ENCODE results near the gene DGCR2. TPM values are rescaled to one million over a fixed set of nuclear protein-coding genes. Genes with fewer than 3 reads are reported as not detected.

DGCR2 gene
- polyA plus RNA-seq, 1 donor from 2014 or later, result 67.1 TPM

GRCh38 chr22:19058713-19059451 lies 63.3 kb downstream of the DGCR2 start:
- Histone ChIP-seq H3F3A (ENCODE audit: insufficient read depth, low read length, poor library complexity, severe bottlenecking) (no peaks in the 10 kb centered on the region), H4K20me1 (ENCODE audit: insufficient read depth) (no peaks in the 10 kb centered on the region), H3K79me2 (replicated peaks; ENCODE audit: insufficient read depth, low read length) (no peaks in the 10 kb centered on the region), H2AFZ (ENCODE audit: low read depth, low read length) (no peak overlapping the region), H3K9me2 (ENCODE audit: insufficient read depth, low read length) (no peaks in the 10 kb centered on the region), H3K9me3 (ENCODE audit: low read length) (no peaks in the 10 kb centered on the region), H3K36me3 (ENCODE audit: insufficient read depth, low read length) (peaks cover 3% of the 10 kb centered on the region), H3K4me2 (ENCODE audit: low read length) (no peak overlapping the region), H3K9ac (ENCODE audit: low read length) (no peak overlapping the region), H3K27me3 (ENCODE audit: insufficient read depth, low read depth, low read length) (no peaks in the 10 kb centered on the region), H3K27ac (ENCODE audit: low read length) (no peak overlapping the region), H3K4me3 (ENCODE audit: low read length) (no peak overlapping the region)
- no peak for TF ChIP-seq EZH2 (IDR thresholded peaks at IDR 0.05; ENCODE audit: borderline replicate concordance, insufficient read depth, low read length, poor library complexity, severe bottlenecking)
- no peak for TF ChIP-seq MXI1 (conservative IDR thresholded peaks at IDR 0.05; ENCODE audit: poor library complexity, severe bottlenecking)
- TF ChIP-seq POLR2AphosphoS5 (IDR thresholded peaks at IDR 0.05), result no peak
- no peak for TF ChIP-seq TAF1 (IDR thresholded peaks at IDR 0.05; ENCODE audit: low read depth)
- TF ChIP-seq CTCF (IDR thresholded peaks at IDR 0.05; ENCODE audit: poor library complexity, severe bottlenecking), result no peak
- TF ChIP-seq REST (IDR thresholded peaks at IDR 0.05; ENCODE audit: borderline replicate concordance), result no peak
- TF ChIP-seq SMC3 (conservative IDR thresholded peaks at IDR 0.05; ENCODE audit: poor library complexity), result no peak
- TF ChIP-seq EP300 (conservative IDR thresholded peaks at IDR 0.05; ENCODE audit: poor library complexity, severe bottlenecking), result no peak

- H3K9me3 ChIP-seq (ENCODE audit: low read length), result no peaks in the 10 kb centered on the region
- H3K27ac ChIP-seq (ENCODE audit: low read length), result no peak overlapping the region
- H2AFZ ChIP-seq (ENCODE audit: low read depth, low read length), result no peak overlapping the region
- H3K36me3 ChIP-seq (ENCODE audit: insufficient read depth, low read length), result peaks cover 3% of the 10 kb centered on the region
- no peaks in the 10 kb centered on the region for H3F3A ChIP-seq (ENCODE audit: insufficient read depth, low read length, poor library complexity, severe bottlenecking)
- H3K9me2 ChIP-seq (ENCODE audit: insufficient read depth, low read length), result no peaks in the 10 kb centered on the region
- H3K4me2 ChIP-seq (ENCODE audit: low read length), result no peak overlapping the region
- TF ChIP-seq MXI1 (conservative IDR thresholded peaks at IDR 0.05; ENCODE audit: poor library complexity, severe bottlenecking), result no peak
- TF ChIP-seq POLR2AphosphoS5 (IDR thresholded peaks at IDR 0.05), result no peak
- TF ChIP-seq RAD21 (conservative IDR thresholded peaks at IDR 0.05), result no peak
- no peak for TF ChIP-seq CTCF (IDR thresholded peaks at IDR 0.05; ENCODE audit: poor library complexity, severe bottlenecking)
- no peak for TF ChIP-seq SMC3 (conservative IDR thresholded peaks at IDR 0.05; ENCODE audit: poor library complexity)
- no peak for TF ChIP-seq TAF1 (IDR thresholded peaks at IDR 0.05; ENCODE audit: low read depth)
- TF ChIP-seq EZH2 (IDR thresholded peaks at IDR 0.05; ENCODE audit: borderline replicate concordance, insufficient read depth, low read length, poor library complexity, severe bottlenecking), result no peak
- no peak for TF ChIP-seq REST (IDR thresholded peaks at IDR 0.05; ENCODE audit: borderline replicate concordance)
- no peak for TF ChIP-seq EP300 (conservative IDR thresholded peaks at IDR 0.05; ENCODE audit: poor library complexity, severe bottlenecking)
- no peak overlapping the region for H3K4me3 ChIP-seq (ENCODE audit: low read length)
- no peaks in the 10 kb centered on the region for H3K27me3 ChIP-seq (ENCODE audit: insufficient read depth, low read depth, low read length)
- H3K9ac ChIP-seq (ENCODE audit: low read length), result no peak overlapping the region
- no peaks in the 10 kb centered on the region for H4K20me1 ChIP-seq (ENCODE audit: insufficient read depth)
- no peaks in the 10 kb centered on the region for H3K79me2 ChIP-seq (replicated peaks; ENCODE audit: insufficient read depth, low read length)
Measured at GRCh38 chr22:19057999-19058491, 64.2 kb downstream of the DGCR2 start.
